Liver (tissue), 3 donors: ENCODE results near the gene SS18L1.

Experiments used
- EGR1 ChIP-seq, 2 donors: IDR thresholded peaks; 2 replicates each; pipeline ENCODE4 v1.6.1; 2016 to 2018; ENCODE audit warnings: antibody characterized with exemption in 2 of 2, low read depth in 2 of 2
- FOXA1 ChIP-seq: IDR thresholded peaks from 2 replicates; pipeline ENCODE4 v1.6.1; 2016; ENCODE audit warnings: antibody characterized with exemption
- GABPA ChIP-seq, 2 donors: IDR thresholded peaks in 1 of 2; conservative IDR thresholded peaks in 1 of 2; 2 replicates each; pipeline ENCODE4 v1.6.1; 2016; ENCODE audit warnings: antibody characterized with exemption in 2 of 2, mild to moderate bottlenecking in 1 of 2, moderate library complexity in 1 of 2
- RAD21 ChIP-seq, 2 donors: IDR thresholded peaks; 2 replicates each; pipeline ENCODE4 v1.6.1; 2016; ENCODE audit warnings: antibody characterized with exemption in 2 of 2, mild to moderate bottlenecking in 2 of 2
- RXRA ChIP-seq, 2 donors: IDR thresholded peaks; 2 replicates each; pipeline ENCODE4 v1.6.1; 2017 to 2018; ENCODE audit warnings: antibody characterized with exemption in 2 of 2, mild to moderate bottlenecking in 1 of 2
- SP1 ChIP-seq: IDR thresholded peaks from 2 replicates; pipeline ENCODE4 v1.6.1; 2018; ENCODE audit warnings: antibody characterized with exemption, mild to moderate bottlenecking
- TAF1 ChIP-seq: conservative IDR thresholded peaks from 2 replicates; pipeline ENCODE4 v1.6.1; 2016; ENCODE audit warnings: antibody characterized with exemption, mild to moderate bottlenecking
- YY1 ChIP-seq: IDR thresholded peaks from 2 replicates; pipeline ENCODE4 v1.6.1; 2016; ENCODE audit warnings: antibody characterized with exemption, mild to moderate bottlenecking
- TF ChIP-seq, protein P1 (sequence below): fragments of 150-350 bp; IDR thresholded peaks from 2 replicates; pipeline ENCODE4 v1.5.1; 2017; ENCODE audit warnings: improper control_type of control experiment, low read depth, low read length; ENCODE audit not compliant: missing input control
- TF ChIP-seq, protein P2 (sequence below): IDR thresholded peaks from 2 replicates; pipeline ENCODE4 v1.6.1; 2016; ENCODE audit warnings: antibody characterized with exemption
- TF ChIP-seq, protein P3 (sequence below): IDR thresholded peaks from 2 replicates; pipeline ENCODE4 v1.6.1; 2016; ENCODE audit warnings: antibody characterized with exemption, mild to moderate bottlenecking
- TF ChIP-seq, protein P4 (sequence below): IDR thresholded peaks from 2 replicates; pipeline ENCODE4 v1.6.1; 2016; ENCODE audit warnings: antibody characterized with exemption
- donor health status: healthy.
- donor health status: healthy.

DNA sequence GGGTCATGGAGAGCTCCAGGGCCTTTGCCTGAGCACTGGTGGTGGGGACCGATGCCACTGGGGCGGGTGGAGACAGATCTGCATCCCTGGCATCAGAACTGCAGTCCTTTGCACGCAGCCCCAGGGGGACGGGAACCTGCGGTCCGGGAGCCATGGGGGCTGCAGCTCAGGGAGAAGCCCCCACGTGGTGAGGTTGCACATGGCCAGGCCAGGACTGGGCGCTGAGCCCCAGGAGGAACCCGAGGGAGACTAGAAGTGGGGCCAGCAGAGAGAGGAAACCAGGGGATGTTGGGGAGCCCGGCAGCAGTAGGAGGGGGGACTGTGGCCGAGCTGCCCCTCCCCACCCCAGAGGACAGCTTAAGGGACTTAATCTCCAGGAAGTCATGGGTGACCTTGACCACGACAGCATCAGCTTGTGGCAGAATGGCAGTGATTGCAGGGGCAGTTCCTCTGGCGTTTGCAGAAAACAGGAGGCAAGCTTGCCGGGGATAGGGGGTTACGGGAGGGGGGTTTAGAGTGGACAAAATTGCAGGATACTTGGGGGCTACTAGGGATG lies 39.3 kb upstream of the SS18L1 start:
- TF ChIP-seq, protein P1, sequence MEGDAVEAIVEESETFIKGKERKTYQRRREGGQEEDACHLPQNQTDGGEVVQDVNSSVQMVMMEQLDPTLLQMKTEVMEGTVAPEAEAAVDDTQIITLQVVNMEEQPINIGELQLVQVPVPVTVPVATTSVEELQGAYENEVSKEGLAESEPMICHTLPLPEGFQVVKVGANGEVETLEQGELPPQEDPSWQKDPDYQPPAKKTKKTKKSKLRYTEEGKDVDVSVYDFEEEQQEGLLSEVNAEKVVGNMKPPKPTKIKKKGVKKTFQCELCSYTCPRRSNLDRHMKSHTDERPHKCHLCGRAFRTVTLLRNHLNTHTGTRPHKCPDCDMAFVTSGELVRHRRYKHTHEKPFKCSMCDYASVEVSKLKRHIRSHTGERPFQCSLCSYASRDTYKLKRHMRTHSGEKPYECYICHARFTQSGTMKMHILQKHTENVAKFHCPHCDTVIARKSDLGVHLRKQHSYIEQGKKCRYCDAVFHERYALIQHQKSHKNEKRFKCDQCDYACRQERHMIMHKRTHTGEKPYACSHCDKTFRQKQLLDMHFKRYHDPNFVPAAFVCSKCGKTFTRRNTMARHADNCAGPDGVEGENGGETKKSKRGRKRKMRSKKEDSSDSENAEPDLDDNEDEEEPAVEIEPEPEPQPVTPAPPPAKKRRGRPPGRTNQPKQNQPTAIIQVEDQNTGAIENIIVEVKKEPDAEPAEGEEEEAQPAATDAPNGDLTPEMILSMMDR = no peak
- TF ChIP-seq, protein P2, sequence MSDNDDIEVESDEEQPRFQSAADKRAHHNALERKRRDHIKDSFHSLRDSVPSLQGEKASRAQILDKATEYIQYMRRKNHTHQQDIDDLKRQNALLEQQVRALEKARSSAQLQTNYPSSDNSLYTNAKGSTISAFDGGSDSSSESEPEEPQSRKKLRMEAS = no peak
- no peak for TF ChIP-seq GABPA (IDR thresholded peaks at IDR 0.05 in 1 of 2, conservative IDR thresholded peaks at IDR 0.05 in 1 of 2)
- TF ChIP-seq RXRA (IDR thresholded peaks at IDR 0.05) = no peak
- TF ChIP-seq SP1 = no peak
- TF ChIP-seq, protein P3, sequence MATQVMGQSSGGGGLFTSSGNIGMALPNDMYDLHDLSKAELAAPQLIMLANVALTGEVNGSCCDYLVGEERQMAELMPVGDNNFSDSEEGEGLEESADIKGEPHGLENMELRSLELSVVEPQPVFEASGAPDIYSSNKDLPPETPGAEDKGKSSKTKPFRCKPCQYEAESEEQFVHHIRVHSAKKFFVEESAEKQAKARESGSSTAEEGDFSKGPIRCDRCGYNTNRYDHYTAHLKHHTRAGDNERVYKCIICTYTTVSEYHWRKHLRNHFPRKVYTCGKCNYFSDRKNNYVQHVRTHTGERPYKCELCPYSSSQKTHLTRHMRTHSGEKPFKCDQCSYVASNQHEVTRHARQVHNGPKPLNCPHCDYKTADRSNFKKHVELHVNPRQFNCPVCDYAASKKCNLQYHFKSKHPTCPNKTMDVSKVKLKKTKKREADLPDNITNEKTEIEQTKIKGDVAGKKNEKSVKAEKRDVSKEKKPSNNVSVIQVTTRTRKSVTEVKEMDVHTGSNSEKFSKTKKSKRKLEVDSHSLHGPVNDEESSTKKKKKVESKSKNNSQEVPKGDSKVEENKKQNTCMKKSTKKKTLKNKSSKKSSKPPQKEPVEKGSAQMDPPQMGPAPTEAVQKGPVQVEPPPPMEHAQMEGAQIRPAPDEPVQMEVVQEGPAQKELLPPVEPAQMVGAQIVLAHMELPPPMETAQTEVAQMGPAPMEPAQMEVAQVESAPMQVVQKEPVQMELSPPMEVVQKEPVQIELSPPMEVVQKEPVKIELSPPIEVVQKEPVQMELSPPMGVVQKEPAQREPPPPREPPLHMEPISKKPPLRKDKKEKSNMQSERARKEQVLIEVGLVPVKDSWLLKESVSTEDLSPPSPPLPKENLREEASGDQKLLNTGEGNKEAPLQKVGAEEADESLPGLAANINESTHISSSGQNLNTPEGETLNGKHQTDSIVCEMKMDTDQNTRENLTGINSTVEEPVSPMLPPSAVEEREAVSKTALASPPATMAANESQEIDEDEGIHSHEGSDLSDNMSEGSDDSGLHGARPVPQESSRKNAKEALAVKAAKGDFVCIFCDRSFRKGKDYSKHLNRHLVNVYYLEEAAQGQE = no peak
- no peak for TF ChIP-seq RAD21 (IDR thresholded peaks at IDR 0.05)
- no peak for TF ChIP-seq TAF1
- no peak for TF ChIP-seq YY1
- no peak for TF ChIP-seq FOXA1
- TF ChIP-seq, protein P4, sequence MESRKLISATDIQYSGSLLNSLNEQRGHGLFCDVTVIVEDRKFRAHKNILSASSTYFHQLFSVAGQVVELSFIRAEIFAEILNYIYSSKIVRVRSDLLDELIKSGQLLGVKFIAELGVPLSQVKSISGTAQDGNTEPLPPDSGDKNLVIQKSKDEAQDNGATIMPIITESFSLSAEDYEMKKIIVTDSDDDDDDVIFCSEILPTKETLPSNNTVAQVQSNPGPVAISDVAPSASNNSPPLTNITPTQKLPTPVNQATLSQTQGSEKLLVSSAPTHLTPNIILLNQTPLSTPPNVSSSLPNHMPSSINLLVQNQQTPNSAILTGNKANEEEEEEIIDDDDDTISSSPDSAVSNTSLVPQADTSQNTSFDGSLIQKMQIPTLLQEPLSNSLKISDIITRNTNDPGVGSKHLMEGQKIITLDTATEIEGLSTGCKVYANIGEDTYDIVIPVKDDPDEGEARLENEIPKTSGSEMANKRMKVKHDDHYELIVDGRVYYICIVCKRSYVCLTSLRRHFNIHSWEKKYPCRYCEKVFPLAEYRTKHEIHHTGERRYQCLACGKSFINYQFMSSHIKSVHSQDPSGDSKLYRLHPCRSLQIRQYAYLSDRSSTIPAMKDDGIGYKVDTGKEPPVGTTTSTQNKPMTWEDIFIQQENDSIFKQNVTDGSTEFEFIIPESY = no peak
- TF ChIP-seq EGR1 (IDR thresholded peaks at IDR 0.05; ENCODE audit: low read depth in 2 of 2) = no peak
